Activated CD8-positive, alpha-beta T cell treated with anti-CD3 and anti-CD28 coated beads, Interleukin-2, amount 10 ng/mL, durations not matched to agents 7 days and 5 days (primary cell): Measurements from ENCODE around the gene RAB12. TPM values are rescaled to one million over a fixed set of nuclear protein-coding genes. Genes with fewer than 3 reads are reported as not detected.
"Not testable (repeated sequence)": the region's sequence is repeated elsewhere in the genome, so short reads cannot be mapped to it uniquely, and the experiment has no call there.

Experiments
- ATAC-seq: fragments of 150-1000 bp; cut with Tn5 transposase; one replicate; pipeline ENCODE4 v1.10.0; 2021; ENCODE audit warnings: moderate library complexity
- CTCF ChIA-PET: fragments of 350-600 bp; sonication (Branson Sonifier 250); formaldehyde crosslinking; loops from one replicate; lab custom pipeline; 2021; ENCODE audit warnings: antibody characterized with exemption; lab: Charles Lee
- POLR2A ChIA-PET: fragments of 350-600 bp; sonication (Branson Sonifier 250); formaldehyde crosslinking; loops from one replicate; lab custom pipeline; 2021; ENCODE audit warnings: antibody characterized with exemption; lab: Charles Lee
- DNase-seq: peaks from one replicate; pipeline ENCODE4 v3.0.0-alpha.2; 2020
- H3K27ac Mint-ChIP-seq: one replicate; pipeline ENCODE4 v1.8.0; 2021; ENCODE audit warnings: mild to moderate bottlenecking, mixed read lengths
- H3K27me3 Mint-ChIP-seq: one replicate; pipeline ENCODE4 v1.8.0; 2021; ENCODE audit warnings: low read depth, mixed read lengths
- H3K36me3 Mint-ChIP-seq: one replicate; pipeline ENCODE4 v1.8.0; 2021; ENCODE audit warnings: low read depth, mixed read lengths
- H3K4me1 Mint-ChIP-seq: one replicate; pipeline ENCODE4 v1.8.0; 2021; ENCODE audit warnings: low read depth, mixed read lengths
- H3K4me3 Mint-ChIP-seq: one replicate; pipeline ENCODE4 v1.8.0; 2021; ENCODE audit warnings: mild to moderate bottlenecking, mixed read lengths
- H3K9me3 Mint-ChIP-seq: one replicate; pipeline ENCODE4 v1.8.0; 2022; ENCODE audit warnings: mixed read lengths; ENCODE audit not compliant: insufficient read depth
- total RNA-seq, 2 experiments: library from RNA; stranded (reverse); gene quantifications; one replicate each; pipeline ENCODE4 v1.2.3, GENCODE V29; 2021

Gene RAB12
- total RNA-seq, 2 experiments from 2014 or later: 14.5 to 15.2 TPM

GRCh38 chr18:8629602-8630001, 20.4 kb downstream of the RAB12 start:
- ChIA-PET POLR2A (no interaction called here), CTCF (no interaction called here)
- Mint-ChIP-seq H3K9me3 (no peaks in the 10 kb centered on the region), H3K27me3 (no peaks in the 10 kb centered on the region), H3K4me3 (no peak overlapping the region), H3K27ac (no peak overlapping the region), H3K36me3 (peaks cover 49% of the 10 kb centered on the region), H3K4me1 (peaks cover 12% of the 10 kb centered on the region)
- DNase-seq: no peak
- ATAC-seq: no peak

- H3K36me3 Mint-ChIP-seq: peaks cover 51% of the 10 kb centered on the region
Observed at GRCh38 chr18:8630546-8630945, 21.3 kb downstream of the RAB12 start.

GRCh38 chr18:8631265-8631664, 22.0 kb downstream of the RAB12 start:
- peaks cover 47% of the 10 kb centered on the region for H3K36me3 Mint-ChIP-seq
- no peak overlapping the region for H3K4me3 Mint-ChIP-seq
- ATAC-seq (no peak), DNase-seq (no peak)
- H3K9me3 Mint-ChIP-seq: no peaks in the 10 kb centered on the region
- no peaks in the 10 kb centered on the region for H3K27me3 Mint-ChIP-seq
- peaks cover 13% of the 10 kb centered on the region for H3K4me1 Mint-ChIP-seq
- CTCF ChIA-PET: no interaction called here
- POLR2A ChIA-PET: no interaction called here
- no peak overlapping the region for H3K27ac Mint-ChIP-seq

More at GRCh38 chr18:8630546-8630945, 21.3 kb downstream of the RAB12 start:
- CTCF ChIA-PET: no interaction called here
- Mint-ChIP-seq H3K27me3 (no peaks in the 10 kb centered on the region), H3K4me1 (peaks cover 13% of the 10 kb centered on the region), H3K4me3 (no peak overlapping the region), H3K27ac (no peak overlapping the region), H3K9me3 (no peaks in the 10 kb centered on the region)
- POLR2A ChIA-PET: no interaction called here
- ATAC-seq (no peak), DNase-seq (no peak)

- POLR2A ChIA-PET: no interaction called here
- ATAC-seq: no peak
- H3K9me3 Mint-ChIP-seq: no peaks in the 10 kb centered on the region
- DNase-seq: no peak
- no peak overlapping the region for H3K4me3 Mint-ChIP-seq
- peak overlapping the region; percentile 49 for H3K27ac Mint-ChIP-seq
- CTCF ChIA-PET: interaction anchor here (0.9 kb wide), 1 partner anchor 24 kb away, joined by 3 read pairs; no protein-coding TSS in a partner anchor
- H3K36me3 Mint-ChIP-seq: peaks cover 42% of the 10 kb centered on the region
- H3K27me3 Mint-ChIP-seq: no peaks in the 10 kb centered on the region
- peaks cover 13% of the 10 kb centered on the region for H3K4me1 Mint-ChIP-seq
Observed at GRCh38 chr18:8632386-8632785, 23.1 kb downstream of the RAB12 start.

- peaks cover 49% of the 10 kb centered on the region for H3K36me3 Mint-ChIP-seq
- H3K27me3 Mint-ChIP-seq: no peaks in the 10 kb centered on the region
- no peaks in the 10 kb centered on the region for H3K9me3 Mint-ChIP-seq
- DNase-seq: no peak
- H3K4me3 Mint-ChIP-seq: no peak overlapping the region
- H3K4me1 Mint-ChIP-seq: peaks cover 13% of the 10 kb centered on the region
- POLR2A ChIA-PET: no interaction called here
- CTCF ChIA-PET: interaction anchor here (1.3 kb wide), 1 partner anchor 11 kb away, joined by 3 read pairs; no protein-coding TSS in a partner anchor
- no peak for ATAC-seq
- H3K27ac Mint-ChIP-seq: peak overlapping the region; percentile 46
Observed at GRCh38 chr18:8634508-8634907, 25.3 kb downstream of the RAB12 start.

GRCh38 chr18:8635087-8635486, 25.9 kb downstream of the RAB12 start:
- CTCF ChIA-PET: interaction anchor here (1.3 kb wide), 1 partner anchor 12 kb away, joined by 3 read pairs; no protein-coding TSS in a partner anchor

GRCh38 chr18:8639762-8640161, 30.5 kb downstream of the RAB12 start:
- CTCF ChIA-PET: no interaction called here
- ATAC-seq (no peak), DNase-seq (no peak)
- peaks cover 47% of the 10 kb centered on the region for H3K36me3 Mint-ChIP-seq
- H3K9me3 Mint-ChIP-seq: no peaks in the 10 kb centered on the region
- no peak overlapping the region for H3K4me3 Mint-ChIP-seq
- no peaks in the 10 kb centered on the region for H3K4me1 Mint-ChIP-seq
- H3K27ac Mint-ChIP-seq: peak overlapping the region; percentile 53
- POLR2A ChIA-PET: no interaction called here
- no peaks in the 10 kb centered on the region for H3K27me3 Mint-ChIP-seq

More at GRCh38 chr18:8635087-8635486, 25.9 kb downstream of the RAB12 start:
- peaks cover 13% of the 10 kb centered on the region for H3K4me1 Mint-ChIP-seq
- H3K4me3 Mint-ChIP-seq: no peak overlapping the region
- POLR2A ChIA-PET: no interaction called here
- H3K27ac Mint-ChIP-seq: no peak overlapping the region
- ATAC-seq (no peak), DNase-seq (no peak)
- H3K9me3 Mint-ChIP-seq: no peaks in the 10 kb centered on the region
- H3K36me3 Mint-ChIP-seq: peaks cover 53% of the 10 kb centered on the region
- H3K27me3 Mint-ChIP-seq: no peaks in the 10 kb centered on the region

GRCh38 chr18:8643326-8643878, 34.2 kb downstream of the RAB12 start:
- POLR2A ChIA-PET: no interaction called here
- no peak for DNase-seq
- no peak overlapping the region for H3K4me3 Mint-ChIP-seq
- H3K36me3 Mint-ChIP-seq: peaks cover 25% of the 10 kb centered on the region
- ATAC-seq: no peak
- H3K9me3 Mint-ChIP-seq: no peaks in the 10 kb centered on the region
- no peaks in the 10 kb centered on the region for H3K4me1 Mint-ChIP-seq
- H3K27me3 Mint-ChIP-seq: peaks cover 9% of the 10 kb centered on the region
- CTCF ChIA-PET: interaction anchor here (1.2 kb wide), 1 partner anchor 37 kb away, joined by 3 read pairs; no protein-coding TSS in a partner anchor
- H3K27ac Mint-ChIP-seq: no peak overlapping the region

GRCh38 chr18:8647359-8647758, 38.1 kb downstream of the RAB12 start:
- H3K4me1 Mint-ChIP-seq, DNase-seq, H3K4me3 Mint-ChIP-seq, H3K27ac Mint-ChIP-seq, ATAC-seq, POLR2A ChIA-PET, H3K9me3 Mint-ChIP-seq, H3K36me3 Mint-ChIP-seq: not testable (repeated sequence)
- peaks cover 19% of the 10 kb centered on the region for H3K27me3 Mint-ChIP-seq
- CTCF ChIA-PET: interaction anchor here (2.1 kb wide), 1 partner anchor 340 kb away, joined by 5 read pairs; no protein-coding TSS in a partner anchor

GRCh38 chr18:8651478-8652261, 42.4 kb downstream of the RAB12 start:
- H3K36me3 Mint-ChIP-seq, H3K4me3 Mint-ChIP-seq, H3K9me3 Mint-ChIP-seq, DNase-seq, H3K4me1 Mint-ChIP-seq, CTCF ChIA-PET, H3K27ac Mint-ChIP-seq, ATAC-seq: not testable (repeated sequence)
- peaks cover 29% of the 10 kb centered on the region for H3K27me3 Mint-ChIP-seq
- POLR2A ChIA-PET: interaction anchor here (0.6 kb wide), 1 partner anchor 421 kb away, joined by 3 read pairs; no protein-coding TSS in a partner anchor

- Mint-ChIP-seq H3K36me3 (no peaks in the 10 kb centered on the region), H3K4me3 (no peak overlapping the region), H3K27me3 (peaks cover 20% of the 10 kb centered on the region), H3K4me1 (no peaks in the 10 kb centered on the region), H3K27ac (no peak overlapping the region), H3K9me3 (no peaks in the 10 kb centered on the region)
- no peak for ATAC-seq
- CTCF ChIA-PET: interaction anchor here (1.0 to 4.8 kb wide), 8 partner anchors 17 to 419 kb away, joined by 3 to 44 read pairs (median 4); no protein-coding TSS in a partner anchor
- POLR2A ChIA-PET: no interaction called here
- DNase-seq: no peak
Observed at GRCh38 chr18:8654503-8655451, 45.5 kb downstream of the RAB12 start.
